ENCODE results near the gene KCNK6.
A peak's percentile ranks its signal among the peaks of the same experiment; 100 is the strongest.

The KCNK6 gene

DNA sequence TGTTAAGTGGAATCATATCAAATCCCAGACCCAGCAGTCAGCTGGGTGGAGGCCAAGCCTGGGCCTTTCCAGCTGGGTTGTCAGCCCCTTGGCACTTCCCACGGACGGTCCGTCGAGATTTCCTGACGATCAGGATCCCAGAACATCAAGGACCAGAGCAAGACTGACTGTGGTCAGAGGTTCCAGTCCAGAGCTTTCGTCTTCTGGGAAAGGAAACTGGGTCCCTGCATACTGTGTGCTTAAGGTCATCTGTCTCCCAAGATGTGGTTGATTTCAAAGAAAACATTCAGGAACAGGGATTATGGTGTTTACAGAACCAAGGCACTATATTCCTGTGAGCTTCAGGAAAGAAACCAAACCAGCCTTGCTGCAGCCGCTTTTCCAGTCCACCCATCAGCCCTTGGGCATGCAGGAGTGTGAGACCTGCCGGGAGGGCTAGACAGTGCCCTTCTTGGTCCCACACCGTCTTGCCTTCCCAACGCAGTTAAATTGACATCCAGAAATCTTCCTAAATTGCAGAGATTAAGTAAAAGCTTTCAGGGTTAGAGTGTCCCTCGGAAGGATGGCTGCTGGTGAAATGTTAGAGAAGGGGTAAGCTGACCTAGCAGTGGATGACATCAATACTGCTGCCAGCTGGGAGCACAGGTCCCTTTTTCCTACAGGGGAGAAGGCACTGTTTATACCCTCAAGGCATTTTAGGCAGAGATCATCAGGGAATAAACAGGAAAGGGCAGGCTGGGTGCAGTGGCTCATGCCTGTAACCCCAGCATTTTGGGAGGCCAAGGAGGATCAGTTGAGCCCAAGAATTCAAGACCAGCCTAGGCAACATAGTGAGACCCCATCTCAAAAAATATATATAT is 20.6 kb upstream of the KCNK6 start:
- DNase-seq: no peak

DNA sequence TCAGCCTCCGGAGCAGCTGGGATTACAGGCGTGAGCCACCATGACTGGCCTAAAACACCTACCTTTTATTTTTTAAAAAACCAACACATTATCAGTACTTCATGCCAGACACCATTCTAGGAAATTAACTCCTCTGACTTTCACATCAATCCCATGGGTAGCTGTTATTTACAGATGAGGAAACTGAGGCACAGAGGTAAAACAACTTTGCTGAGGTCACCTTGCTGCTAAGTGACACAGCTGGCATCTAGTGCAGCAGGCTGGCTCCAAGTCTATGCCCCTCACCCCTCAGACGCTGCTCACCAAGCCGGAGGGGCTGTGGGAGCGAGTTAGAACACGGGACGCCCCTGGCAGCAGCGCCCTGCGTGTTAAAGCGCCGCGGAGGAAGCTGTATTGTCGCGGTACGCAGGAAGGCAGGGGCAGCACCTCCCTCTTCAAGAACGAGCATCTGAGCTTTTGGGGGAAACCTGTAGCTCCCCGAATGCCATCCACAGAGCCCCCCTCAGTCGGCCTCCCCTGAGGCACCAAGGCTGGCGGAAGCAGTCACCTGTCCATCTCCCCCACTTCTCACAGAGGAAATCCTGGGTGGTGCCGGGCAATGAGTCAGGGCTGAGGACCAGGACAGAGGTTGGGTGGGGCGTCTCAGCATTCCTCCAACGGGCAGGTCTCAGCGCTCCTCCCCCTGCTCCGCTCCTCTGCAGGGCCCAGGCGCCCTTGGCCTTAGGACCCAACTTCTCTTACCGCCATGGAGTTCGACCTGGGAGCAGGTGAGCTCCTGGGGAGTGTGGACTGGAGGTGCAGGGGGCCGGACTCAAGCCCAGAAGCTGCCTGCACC is 15.9 kb upstream of the KCNK6 start, which contains the start of gene C19orf33:
Gene C19orf33 (plus strand): TSS at position 735 of the 835 bp plus-strand sequence. CDS start 11 bp downstream, at position 746.
- DNase-seq: no peak

DNA sequence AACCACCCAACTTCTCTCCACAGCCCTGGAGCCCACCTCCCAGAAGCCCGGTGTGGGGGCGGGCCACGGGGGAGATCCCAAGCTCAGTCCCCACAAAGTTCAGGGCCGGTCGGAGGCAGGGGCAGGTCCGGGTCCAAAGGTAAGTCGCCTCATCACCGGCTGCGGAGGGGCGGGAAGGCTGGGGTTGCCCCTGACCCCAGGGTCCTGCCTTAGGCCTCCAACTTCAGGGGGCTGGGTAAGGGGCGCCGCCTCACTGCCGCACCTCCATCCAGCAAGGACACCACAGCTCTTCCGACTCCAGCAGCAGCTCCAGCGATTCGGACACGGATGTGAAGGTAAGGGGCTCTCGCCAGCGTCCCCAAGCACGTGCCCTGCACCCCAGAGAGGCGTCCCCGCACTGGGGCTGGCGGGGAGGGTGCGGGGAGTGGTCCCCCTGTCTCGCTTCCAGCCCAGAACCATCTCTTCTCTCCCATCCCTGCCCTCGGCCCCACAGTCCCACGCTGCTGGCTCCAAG is 15.2 kb upstream of the KCNK6 start:
- DNase-seq: no peak

DNA sequence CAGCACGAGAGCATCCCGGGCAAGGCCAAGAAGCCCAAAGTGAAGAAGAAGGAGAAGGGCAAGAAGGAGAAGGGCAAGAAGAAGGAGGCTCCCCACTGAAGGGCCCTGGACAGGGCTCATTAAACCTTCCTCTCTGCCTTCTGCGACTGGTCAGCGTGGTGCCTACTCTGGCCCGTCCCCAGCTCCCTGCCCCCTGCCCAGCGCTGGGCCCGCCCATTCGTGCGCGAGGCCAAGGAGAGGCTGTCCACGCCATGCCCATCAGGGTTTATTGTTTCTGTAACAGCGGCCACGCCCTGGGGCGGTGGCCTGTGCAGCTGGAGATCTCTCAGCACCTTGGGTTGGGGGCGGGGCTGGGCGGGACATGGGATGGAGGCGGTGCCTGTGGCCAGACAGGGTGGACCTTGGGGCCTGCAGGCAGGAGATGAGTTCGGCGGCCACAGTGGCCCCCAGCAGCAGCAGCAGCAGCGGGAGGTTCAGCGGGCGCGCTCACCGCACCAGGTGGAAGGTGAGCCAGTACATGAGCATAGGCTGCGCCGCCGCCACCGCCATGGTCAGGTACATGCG is 14.7 kb upstream of the KCNK6 start:
- DNase-seq: no peak

DNA sequence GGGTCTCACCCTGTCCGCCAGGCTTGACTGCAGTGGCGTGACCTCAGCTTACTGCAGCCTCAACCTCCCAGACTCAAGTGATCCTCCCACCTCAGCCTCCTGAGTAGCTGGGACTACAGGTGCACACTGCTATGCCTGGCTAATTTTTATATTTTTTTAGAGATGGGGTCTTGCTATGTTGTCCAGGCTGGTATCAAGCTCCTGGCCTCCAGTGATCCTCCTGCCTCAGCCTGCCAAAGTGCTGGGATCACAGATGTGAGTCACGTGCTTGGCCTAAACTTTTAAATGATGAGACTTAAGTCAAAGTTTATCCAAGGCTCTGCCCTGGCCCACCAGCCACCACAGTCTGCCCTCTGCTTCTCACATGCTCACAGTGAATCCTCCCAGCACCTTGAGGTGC is 13.4 kb upstream of the KCNK6 start:
- no peak for DNase-seq

DNA sequence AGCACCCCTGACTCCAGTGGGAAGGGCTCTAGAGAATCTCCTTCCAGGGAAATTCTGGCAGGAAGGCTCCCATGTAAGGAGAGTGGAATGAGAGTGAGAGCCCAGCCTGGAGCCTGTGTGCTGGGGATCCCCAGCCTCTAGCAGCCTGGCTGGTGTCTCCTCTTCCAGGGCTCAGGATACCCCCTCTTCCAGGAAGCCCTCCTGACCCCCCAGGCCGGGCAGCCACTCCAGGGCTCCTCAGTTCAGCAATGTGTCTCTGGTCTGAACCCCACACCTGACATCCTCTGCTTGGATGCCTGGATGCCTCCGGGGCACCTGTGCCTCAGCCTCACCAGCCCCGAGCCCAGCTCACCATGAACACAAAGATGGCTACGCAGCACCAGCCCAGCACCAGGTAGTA is 12.6 kb upstream of the KCNK6 start:
- DNase-seq: no peak

DNA sequence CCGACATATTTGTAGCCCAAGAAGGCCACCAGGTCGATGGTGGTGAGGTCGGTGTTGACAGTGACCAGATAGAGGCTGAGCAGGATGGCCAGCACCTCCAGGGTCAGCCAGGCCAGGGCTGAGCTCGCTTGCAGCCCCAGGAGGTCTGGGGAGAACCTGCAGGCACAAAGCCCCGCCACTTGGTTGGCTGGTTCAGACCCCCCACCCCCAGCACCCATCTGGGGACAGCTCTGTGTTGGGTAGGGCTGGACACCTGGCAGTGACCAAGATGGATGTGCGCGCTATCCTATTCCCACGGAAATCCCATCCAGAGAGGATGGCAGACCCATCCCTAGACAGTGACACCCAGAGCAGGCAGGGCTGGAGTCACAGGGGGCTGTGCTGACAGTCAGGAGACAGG is 12.0 kb upstream of the KCNK6 start:
- DNase-seq: no peak

DNA sequence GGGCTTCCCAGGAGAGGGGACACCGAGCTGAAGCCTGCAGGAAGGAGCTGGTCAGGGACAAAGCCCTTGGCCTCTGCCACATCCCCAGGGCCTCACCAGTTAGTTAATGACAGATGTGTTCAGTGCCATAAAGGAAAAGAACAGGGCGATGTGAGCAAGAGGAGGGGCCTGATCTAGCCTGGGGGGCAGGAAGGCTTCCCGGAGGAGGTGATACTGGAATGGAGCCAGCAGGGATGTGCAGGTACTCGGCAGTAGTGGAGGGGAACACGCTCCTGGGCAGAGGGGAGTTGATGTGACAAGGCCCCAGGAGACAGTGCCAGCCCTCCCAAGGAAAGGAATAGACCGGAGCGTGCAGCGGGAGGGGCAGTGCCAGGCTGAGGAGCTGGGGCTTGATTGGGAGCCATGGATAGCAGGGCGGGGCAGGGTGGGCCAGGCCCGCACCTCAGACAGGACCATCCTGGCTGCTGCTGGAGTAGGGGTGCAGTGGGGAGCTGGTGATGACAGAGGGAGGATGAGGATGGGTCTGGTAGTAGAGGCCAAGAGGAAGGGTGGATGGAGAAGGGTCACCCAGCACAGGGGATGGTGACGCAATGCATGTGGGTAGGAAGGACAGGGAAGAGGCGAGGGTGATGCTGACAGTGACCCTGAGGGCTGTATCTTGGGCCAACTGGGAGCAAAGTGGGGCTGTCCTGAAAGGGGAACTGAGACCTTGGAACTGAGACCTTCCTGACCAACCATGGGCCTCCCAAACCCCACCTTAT is 11.5 kb upstream of the KCNK6 start:
- no peak for DNase-seq

DNA sequence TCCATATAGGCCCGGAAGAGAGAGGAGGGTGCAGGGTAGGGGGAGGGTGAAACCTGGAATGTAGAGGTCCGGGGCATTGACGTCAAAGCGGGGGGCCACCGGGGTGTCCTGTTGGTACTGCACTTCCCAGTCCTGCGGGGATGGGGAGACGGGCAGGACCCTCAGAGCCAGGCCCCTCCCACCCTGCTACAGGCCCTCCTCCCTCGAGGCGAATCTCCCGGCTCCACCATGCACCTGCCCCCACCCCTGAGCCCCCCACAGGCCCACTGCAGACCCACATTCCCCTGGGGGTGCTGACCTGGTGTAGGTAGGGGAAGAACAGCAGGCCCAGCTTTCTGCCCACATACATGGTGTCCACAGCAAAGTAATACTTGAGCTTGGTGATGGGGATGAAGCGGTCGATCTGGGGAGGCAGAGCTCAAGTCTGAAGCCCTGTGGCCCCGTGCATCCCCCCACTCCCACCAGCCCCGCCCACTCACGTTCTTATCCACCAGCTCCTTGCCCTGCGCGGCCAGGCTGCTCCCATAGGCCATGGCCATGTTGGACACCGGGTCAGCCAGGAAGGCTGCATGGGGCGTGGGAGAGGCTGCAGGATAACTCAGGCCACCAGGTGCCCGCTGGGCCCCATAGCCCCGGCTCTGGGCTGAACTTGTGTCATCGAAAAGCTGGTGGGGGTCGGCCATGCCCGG is 10.6 kb upstream of the KCNK6 start:
- DNase-seq: no peak

DNA sequence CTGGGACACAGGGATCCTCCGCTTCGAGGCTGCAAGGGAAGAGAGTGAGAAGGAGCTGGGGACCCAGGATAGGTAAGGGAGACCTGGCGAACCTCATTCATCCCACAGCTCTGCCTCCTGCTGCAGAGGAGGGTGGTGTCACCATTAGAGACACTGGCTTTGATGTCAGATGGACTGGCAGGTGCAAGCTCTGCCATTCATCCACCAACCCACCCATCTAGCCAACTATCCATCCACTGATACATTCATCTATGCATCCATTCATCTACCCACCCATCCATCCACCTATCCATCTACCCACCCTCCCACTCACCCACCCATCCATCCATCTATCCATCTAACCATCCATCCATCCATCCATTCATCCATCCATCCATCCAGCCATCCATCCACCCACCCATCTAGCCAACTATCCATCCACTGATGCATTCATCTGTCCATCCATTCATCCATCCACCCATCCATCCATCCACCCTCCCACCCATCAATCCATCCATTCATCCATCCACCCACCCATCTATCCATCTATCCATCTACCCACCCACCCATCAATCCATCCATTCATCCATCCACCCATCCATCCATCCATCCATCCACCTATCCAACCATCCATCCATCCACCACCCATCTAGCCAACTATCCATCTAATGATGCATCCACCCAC is 9.9 kb upstream of the KCNK6 start:
- no peak for DNase-seq

DNA sequence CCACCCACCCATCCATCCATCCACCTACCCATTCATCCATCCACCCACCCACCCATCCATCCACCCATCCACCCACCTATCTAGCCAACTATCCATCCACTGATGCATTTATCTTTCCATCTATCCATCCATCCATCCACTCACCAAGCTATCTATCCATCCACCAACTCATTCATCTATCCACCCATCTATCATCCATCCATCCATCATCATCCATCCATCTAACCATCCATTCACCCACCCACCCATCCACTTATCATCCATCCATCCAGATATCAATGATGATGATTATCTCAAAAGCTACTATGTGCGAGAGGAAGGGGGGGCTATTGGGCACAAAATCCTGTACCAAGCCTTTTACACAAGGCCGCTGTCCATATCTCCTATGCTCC is 9.4 kb upstream of the KCNK6 start:
- no peak for DNase-seq

DNA sequence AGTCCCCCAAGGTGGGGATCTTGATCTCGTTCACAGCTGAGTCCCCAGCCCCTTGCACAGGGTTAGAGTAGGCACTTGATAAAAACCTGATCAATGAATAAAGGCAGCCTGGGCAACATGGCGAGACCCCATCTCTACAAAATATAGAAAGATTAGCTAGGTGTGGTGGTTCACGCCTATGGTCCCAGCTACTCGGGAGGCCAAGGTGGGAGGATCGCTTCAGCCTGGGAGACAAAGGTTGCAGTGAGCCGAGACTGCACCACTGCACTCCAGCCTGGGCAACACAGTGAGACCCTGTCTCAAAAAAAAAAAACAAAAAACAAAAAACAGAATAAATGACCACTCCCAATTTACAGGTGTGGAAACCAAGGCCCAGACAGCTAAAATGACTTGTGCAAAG is 8.7 kb upstream of the KCNK6 start:
- DNase-seq: no peak

DNA sequence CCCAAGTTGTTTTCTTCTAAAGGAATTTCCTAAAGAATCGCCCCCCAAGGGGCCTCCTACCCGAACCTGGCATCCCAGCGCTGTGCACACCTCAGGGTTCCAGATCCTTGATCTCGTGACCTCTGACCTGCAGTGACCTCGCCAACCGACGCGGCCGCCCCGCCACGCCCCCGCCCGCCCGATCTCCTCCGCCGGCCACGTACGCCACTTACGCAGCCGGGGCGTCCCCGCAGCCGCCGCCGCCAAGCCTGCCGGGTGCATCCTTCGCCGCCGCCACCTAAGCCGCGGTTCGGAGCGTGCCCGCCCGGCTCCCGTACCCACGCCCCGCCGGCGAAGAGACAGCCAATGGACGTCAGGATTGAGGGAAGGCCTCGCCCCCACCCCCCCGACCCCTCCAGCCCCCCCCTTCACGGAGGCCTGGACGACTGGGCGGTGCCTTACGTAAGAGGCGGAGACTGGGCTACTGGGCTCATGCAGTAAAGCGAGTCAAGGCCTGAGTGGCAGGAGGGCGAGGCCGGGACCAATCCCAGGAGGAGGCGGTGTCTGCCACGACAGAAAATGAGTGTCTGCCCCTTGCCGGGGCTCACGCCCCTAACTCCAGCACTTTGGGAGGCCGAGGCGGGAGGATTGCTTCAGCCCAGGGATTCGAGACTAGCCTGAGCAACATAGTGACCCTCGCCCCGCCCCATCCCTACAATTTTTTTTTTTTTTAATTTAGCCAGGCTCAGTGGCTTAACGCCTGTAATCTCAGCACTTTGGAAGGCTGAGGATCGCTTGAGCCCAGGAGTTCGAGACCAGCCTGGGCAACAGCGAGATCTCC is 3.8 kb upstream of the KCNK6 start, which contains the start of gene YIF1B:
Gene YIF1B (minus strand): TSS at position 291 of the 820 bp plus-strand sequence. CDS start 30 bp downstream, at position 261.
- peak; percentile 95 for DNase-seq

DNA sequence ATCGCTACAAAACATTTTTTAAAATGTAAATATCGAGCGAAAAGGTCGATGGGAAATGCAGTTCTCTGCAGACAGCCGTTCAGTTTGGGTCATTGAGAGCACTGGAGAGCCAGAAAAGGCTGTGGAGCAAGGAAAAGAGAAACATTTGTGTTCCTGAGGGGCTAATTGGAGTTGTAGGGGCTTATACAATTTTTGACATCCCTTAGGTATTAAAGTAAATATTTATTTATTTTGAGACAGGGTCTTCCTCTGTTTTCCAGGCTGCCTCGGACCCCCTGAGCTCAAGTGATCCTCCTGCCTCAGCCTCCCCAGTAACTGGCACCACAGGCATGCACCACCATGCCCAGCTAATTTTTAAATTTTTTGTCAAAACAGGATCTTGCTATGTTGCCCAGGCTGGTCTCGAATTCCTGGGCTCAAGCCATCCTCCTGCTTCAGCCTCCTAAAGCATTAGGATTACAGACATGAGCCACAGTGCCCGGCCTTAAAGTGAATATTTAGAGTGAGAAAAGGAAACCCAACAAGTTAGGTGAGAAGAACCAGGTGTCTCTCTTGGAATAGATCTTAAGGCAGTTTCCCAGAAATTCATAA is 3.1 kb upstream of the KCNK6 start:
- DNase-seq: no peak

DNA sequence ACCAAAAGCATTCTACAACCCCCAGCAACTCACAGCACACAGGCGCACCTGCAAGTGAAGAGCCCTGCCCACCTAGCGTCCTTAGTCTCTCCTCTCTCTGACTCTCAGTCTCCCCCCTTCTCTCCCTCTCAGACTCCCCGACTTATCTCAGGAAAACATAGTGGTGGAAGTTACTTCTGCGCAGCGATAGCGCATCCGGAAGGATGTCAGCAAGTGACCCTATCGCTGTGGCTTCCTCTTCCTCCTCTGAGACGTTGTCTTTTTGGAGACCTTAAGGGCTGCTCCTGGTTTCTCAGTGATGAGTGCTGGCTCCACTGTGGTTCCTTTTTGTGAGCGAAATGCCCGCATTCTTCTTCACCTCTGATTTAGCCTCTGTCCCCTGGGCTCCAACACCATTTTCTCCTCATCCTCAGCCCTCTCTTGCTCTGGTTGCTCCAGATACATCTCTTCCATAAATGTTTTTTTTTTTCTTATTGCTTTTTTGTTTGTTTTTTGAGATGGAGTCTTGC is 2.5 kb upstream of the KCNK6 start:
- no peak for DNase-seq

DNA sequence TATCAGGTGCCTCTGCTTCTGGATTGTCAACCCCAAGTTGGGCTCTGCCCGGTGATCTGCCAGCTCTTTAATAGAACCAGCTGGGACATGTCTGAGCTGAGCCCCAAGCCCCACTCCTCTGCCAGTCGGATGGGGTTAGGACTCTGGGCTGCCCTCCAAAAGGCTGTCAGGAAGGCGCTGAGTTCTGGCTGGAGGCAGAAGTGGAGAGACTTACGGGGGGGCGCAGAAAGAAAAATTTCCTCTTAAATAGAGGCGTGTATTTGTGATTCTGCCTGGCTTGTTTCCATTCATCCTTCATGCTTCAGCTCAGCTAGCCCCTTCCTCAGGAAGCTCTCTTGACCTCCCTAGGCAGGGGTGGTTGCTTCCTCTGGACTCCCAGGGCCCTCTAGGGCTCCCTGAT is 985 bp upstream of the KCNK6 start:
- no peak for DNase-seq

DNA sequence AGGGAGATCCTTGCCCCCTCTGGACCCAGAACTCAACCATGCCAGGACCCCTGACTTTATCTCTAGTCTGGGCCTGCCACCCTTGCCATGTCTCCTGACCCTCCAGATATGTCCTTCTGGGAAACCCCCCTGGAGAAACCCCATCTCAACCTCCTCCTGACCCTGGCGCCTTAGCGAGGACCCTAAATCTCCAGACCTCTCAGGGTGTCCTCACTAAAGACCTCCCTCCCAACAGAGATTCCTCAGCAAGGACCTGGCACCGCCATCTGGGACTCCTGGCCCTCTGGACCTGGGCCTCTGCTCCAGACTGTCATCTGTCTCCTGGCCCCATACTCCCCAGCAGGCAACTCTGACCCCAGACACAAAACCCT is 1.3 kb downstream of the KCNK6 start:
- DNase-seq: no peak

DNA sequence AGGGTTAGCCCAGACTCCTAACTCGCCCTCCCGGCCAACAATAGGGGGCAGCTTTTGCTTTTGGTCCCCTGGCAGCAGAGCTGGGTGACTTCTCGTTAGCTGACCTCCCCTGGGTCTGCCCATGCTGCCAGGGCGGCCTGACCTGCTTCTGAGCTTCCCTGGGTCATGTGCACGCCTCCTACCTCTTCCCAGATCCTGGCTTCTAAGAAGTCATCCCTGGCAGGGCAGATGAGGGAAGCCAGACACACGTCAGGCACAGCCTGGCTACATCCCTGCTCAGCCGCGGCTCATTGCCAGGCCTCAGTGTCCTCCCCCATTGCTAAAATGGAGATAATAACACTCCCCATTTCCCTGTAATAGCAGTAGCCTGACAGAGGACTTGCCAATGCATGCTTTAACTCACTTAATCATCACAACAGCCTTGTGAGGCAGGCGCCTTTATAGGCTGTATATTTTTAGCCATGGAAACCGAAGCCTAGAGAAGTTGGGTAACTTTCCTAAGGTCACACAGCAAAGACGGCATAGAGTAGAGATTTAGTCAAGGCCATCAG is 2.1 kb downstream of the KCNK6 start:
- no peak for DNase-seq

DNA sequence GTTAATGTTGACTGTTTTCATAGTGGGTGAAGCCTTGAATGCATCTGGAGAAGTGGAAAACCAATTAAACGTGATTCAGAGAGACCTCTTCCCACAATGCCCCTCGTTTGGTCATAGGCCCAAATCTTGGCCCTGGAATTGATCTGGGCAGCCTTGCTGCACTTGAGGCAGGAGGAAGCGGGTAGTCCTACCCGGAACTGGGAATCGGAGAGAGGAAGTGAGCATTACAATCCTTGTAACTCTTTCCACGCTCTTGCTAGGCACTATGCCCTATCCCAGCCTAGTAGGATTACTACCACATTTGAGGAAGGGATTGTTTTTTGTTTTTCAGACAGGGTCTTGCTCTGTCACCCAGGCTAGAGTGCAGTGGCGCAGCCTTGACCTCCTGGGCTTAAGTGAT is 3.6 kb downstream of the KCNK6 start:
- DNase-seq: no peak

DNA sequence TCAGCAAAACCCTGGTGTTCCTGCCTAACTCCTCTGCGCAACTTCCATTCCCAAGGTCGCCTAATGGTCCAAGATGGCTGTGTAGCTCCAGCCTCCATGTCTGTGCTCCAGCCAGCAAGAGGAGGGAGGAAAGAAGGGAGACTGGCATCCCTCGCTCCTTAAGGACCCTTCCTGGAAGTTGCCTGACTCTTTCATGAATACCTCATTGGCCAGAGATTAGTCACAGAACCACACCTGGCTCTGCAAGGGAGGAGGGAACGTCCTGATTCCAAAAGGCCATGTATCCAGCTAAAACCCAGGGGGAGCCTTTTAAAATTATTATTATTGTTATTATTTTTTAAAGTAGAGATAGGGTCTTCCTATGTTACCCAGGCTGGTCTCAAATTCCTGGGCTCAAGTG is 4.8 kb downstream of the KCNK6 start:
- no peak for DNase-seq
